H1 (cell line): ENCODE measurements around the gene APLP2. TPM values are rescaled to one million over a fixed set of nuclear protein-coding genes. Genes with fewer than 3 reads are reported as not detected.

Experiments used
- CTCF ChIA-PET: fragments of 300-600 bp; sonication (Branson Sonifier 250); formaldehyde crosslinking; loops from one replicate; lab custom pipeline; 2021; ENCODE audit not compliant: partially characterized antibody; lab: Charles Lee
- POLR2A ChIA-PET: fragments of 300-600 bp; sonication (Branson Sonifier 250); formaldehyde crosslinking; loops from one replicate; lab custom pipeline; 2021; ENCODE audit warnings: inconsistent platforms; ENCODE audit not compliant: partially characterized antibody; lab: Charles Lee
- DNase-seq, 2 experiments: peaks; one replicate each; pipeline versions ENCODE4 v3.0.0 to v3.0.0-alpha.2; 2010 to 2022; ENCODE audit warnings: low spot score in 2 of 2, low read depth in 1 of 2, mixed read lengths in 1 of 2
- FAIRE-seq: peaks from 2 replicates; lab custom pipeline; 2011; peaks lifted over from hg19 to GRCh38; lab: Jason Lieb, UNC
- H2AFZ ChIP-seq: 2 replicates; pipeline ENCODE4 v1.8.1; 2012; ENCODE audit warnings: low read length, inconsistent platforms
- H2AK5ac ChIP-seq: 2 replicates; pipeline ENCODE4 v1.6.1; 2013; ENCODE audit warnings: low read depth, low read length
- H2BK120ac ChIP-seq: replicated peaks from 2 replicates; pipeline ENCODE3; 2013; ENCODE audit warnings: low read depth, low read length, inconsistent platforms
- H2BK12ac ChIP-seq: 2 replicates; pipeline ENCODE4 v1.6.1; 2013; ENCODE audit warnings: low read depth, low read length
- H2BK15ac ChIP-seq: 2 replicates; pipeline ENCODE4 v1.6.1; 2013; ENCODE audit warnings: low read length
- H2BK20ac ChIP-seq: 2 replicates; pipeline ENCODE4 v1.6.1; 2013; ENCODE audit warnings: low read length
- H2BK5ac ChIP-seq: 2 replicates; pipeline ENCODE4 v1.6.1; 2013; ENCODE audit warnings: low read depth, low read length
- H3K14ac ChIP-seq: 2 replicates; pipeline ENCODE4 v1.6.1; 2013; ENCODE audit warnings: inconsistent platforms; ENCODE audit not compliant: insufficient read length
- H3K18ac ChIP-seq: 2 replicates; pipeline ENCODE4 v1.6.1; 2013; ENCODE audit warnings: low read length; ENCODE audit errors: extremely low read depth
- H3K23ac ChIP-seq: 2 replicates; pipeline ENCODE4 v1.6.1; 2013; ENCODE audit warnings: inconsistent platforms; ENCODE audit not compliant: insufficient read length
- H3K23me2 ChIP-seq: 2 replicates; pipeline ENCODE4 v1.6.1; 2013; ENCODE audit warnings: low read depth, low read length
- H3K27ac ChIP-seq: 2 replicates; pipeline ENCODE4 v1.6.1; 2011; ENCODE audit warnings: low read depth, low read length, inconsistent platforms
- H3K27me3 ChIP-seq, 4 experiments: replicated peaks in 1 of 4; 1 replicate in 1 of 4; 2 replicates in 3 of 4; pipeline versions ENCODE4 v1.6.1 to v1.8.1; 2011 to 2013; ENCODE audit warnings: low read length in 3 of 4, mild to moderate bottlenecking in 3 of 4, inconsistent platforms in 2 of 4, mixed read lengths in 2 of 4, moderate library complexity in 1 of 4; ENCODE audit not compliant: control insufficient read depth in 3 of 4, insufficient read depth in 3 of 4; ENCODE audit errors: extremely low read depth in 1 of 4
- H3K36me3 ChIP-seq, 4 experiments: 2 replicates each; pipeline versions ENCODE4 v1.6.1 to v1.8.1; 2011 to 2013; ENCODE audit warnings: mild to moderate bottlenecking in 4 of 4, low read length in 3 of 4, moderate library complexity in 2 of 4, control low read depth in 1 of 4, inconsistent platforms in 1 of 4; ENCODE audit not compliant: insufficient read depth in 4 of 4, control insufficient read depth in 2 of 4
- H3K4ac ChIP-seq: replicated peaks from 2 replicates; pipeline ENCODE3; 2013; ENCODE audit warnings: low read length, low read depth, mixed read lengths, inconsistent platforms; ENCODE audit not compliant: insufficient read length
- H3K4me1 ChIP-seq, 4 experiments: replicated peaks in 1 of 4; 1 replicate in 1 of 4; 2 replicates in 3 of 4; pipeline versions ENCODE4 v1.6.1 to v1.8.1; 2011 to 2013; ENCODE audit warnings: low read length in 3 of 4, inconsistent platforms in 2 of 4, mixed read lengths in 1 of 4; ENCODE audit not compliant: insufficient read depth in 4 of 4, control insufficient read depth in 3 of 4
- H3K4me2 ChIP-seq, 2 experiments: 2 replicates each; pipeline versions ENCODE4 v1.6.1 to v1.8.1; 2011 to 2013; ENCODE audit warnings: low read depth in 2 of 2, low read length in 2 of 2, control low read depth in 1 of 2, inconsistent platforms in 1 of 2, mild to moderate bottlenecking in 1 of 2; ENCODE audit not compliant: insufficient read depth in 1 of 2
- H3K4me3 ChIP-seq, 4 experiments: fragments of 200-600, 300-600 bp in 1 of 4; sonication (generic), shearing (Covaris generic), sonication (Bioruptor Twin) in 1 of 4; 2 replicates each; pipeline versions ENCODE4 v1.5.1 to v1.8.1; 2011 to 2016; ENCODE audit warnings: low read length in 4 of 4, low read depth in 3 of 4, control low read depth in 2 of 4, inconsistent platforms in 2 of 4, mild to moderate bottlenecking in 2 of 4, mixed read lengths in 1 of 4, moderate library complexity in 1 of 4; ENCODE audit not compliant: insufficient read depth in 2 of 4; ENCODE audit errors: extremely low read depth in 1 of 4
- H3K56ac ChIP-seq: replicated peaks from 2 replicates; pipeline ENCODE3; 2013; ENCODE audit warnings: low read depth, mild to moderate bottlenecking, mixed read lengths, low read length, inconsistent platforms; ENCODE audit not compliant: insufficient read length
- H3K79me1 ChIP-seq: 2 replicates; pipeline ENCODE4 v1.6.1; 2013; ENCODE audit warnings: low read depth, low read length, control low read depth
- H3K79me2 ChIP-seq, 2 experiments: 2 replicates each; pipeline versions ENCODE4 v1.6.1 to v1.8.1; 2012 to 2013; ENCODE audit warnings: low read length in 2 of 2, mild to moderate bottlenecking in 2 of 2, inconsistent platforms in 1 of 2; ENCODE audit not compliant: insufficient read depth in 2 of 2, control insufficient read depth in 1 of 2
- H3K9ac ChIP-seq, 4 experiments: replicated peaks in 1 of 4; 1 replicate in 1 of 4; 2 replicates in 3 of 4; pipeline versions ENCODE4 v1.6.1 to v1.8.1; 2011 to 2013; ENCODE audit warnings: low read depth in 3 of 4, low read length in 3 of 4, control low read depth in 2 of 4, mild to moderate bottlenecking in 2 of 4, moderate library complexity in 2 of 4, inconsistent platforms in 1 of 4; ENCODE audit errors: extremely low read depth in 1 of 4
- H3K9me3 ChIP-seq, 2 experiments: 2 replicates each; pipeline versions ENCODE4 v1.6.1 to v1.8.1; 2012 to 2013; ENCODE audit warnings: mild to moderate bottlenecking in 2 of 2, moderate library complexity in 2 of 2, control low read depth in 1 of 2, inconsistent platforms in 1 of 2, low read depth in 1 of 2, low read length in 1 of 2, mixed read lengths in 1 of 2; ENCODE audit not compliant: insufficient read depth in 2 of 2
- H4K20me1 ChIP-seq, 2 experiments: replicated peaks in 1 of 2; 2 replicates each; pipeline versions ENCODE3 to v1.8.1; 2011 to 2013; ENCODE audit warnings: inconsistent platforms in 2 of 2, low read length in 2 of 2, mild to moderate bottlenecking in 1 of 2; ENCODE audit not compliant: insufficient read depth in 2 of 2, control insufficient read depth in 1 of 2
- H4K5ac ChIP-seq: 2 replicates; pipeline ENCODE4 v1.6.1; 2013; ENCODE audit warnings: low read length, low read depth, mixed read lengths, inconsistent platforms; ENCODE audit not compliant: insufficient read length
- H4K8ac ChIP-seq: 2 replicates; pipeline ENCODE4 v1.8.0; 2013; ENCODE audit warnings: mild to moderate bottlenecking, moderate library complexity, low read length, inconsistent platforms; ENCODE audit not compliant: insufficient read depth; ENCODE audit errors: extremely low read depth
- H4K91ac ChIP-seq: replicated peaks from 2 replicates; pipeline ENCODE3; 2013; ENCODE audit warnings: low read length, mixed read lengths, inconsistent platforms; ENCODE audit not compliant: insufficient read length
- BACH1 ChIP-seq: IDR thresholded peaks from 2 replicates; pipeline ENCODE4 v1.6.1; 2012; ENCODE audit warnings: low read length, improper control_type of control experiment
- BCL11A ChIP-seq, 2 experiments: IDR thresholded peaks; one replicate each; pipeline ENCODE4 v1.6.1; 2011; ENCODE audit warnings: low read depth in 2 of 2, low read length in 2 of 2, mild to moderate bottlenecking in 2 of 2
- CEBPB ChIP-seq: IDR thresholded peaks from 2 replicates; pipeline ENCODE4 v1.6.1; 2012; ENCODE audit warnings: low read depth, low read length
- CHD1 ChIP-seq: IDR thresholded peaks from 2 replicates; pipeline ENCODE4 v1.6.1; 2012; ENCODE audit warnings: low read depth, low read length, improper control_type of control experiment
- CHD2 ChIP-seq: IDR thresholded peaks from 2 replicates; pipeline ENCODE4 v1.6.1; 2012; ENCODE audit warnings: low read length, improper control_type of control experiment
- JUND ChIP-seq: IDR thresholded peaks from 2 replicates; pipeline ENCODE4 v1.6.1; 2011; ENCODE audit warnings: mild to moderate bottlenecking, improper control_type of control experiment, low read length
- KDM5A ChIP-seq: fragments of 200-600 bp; IDR thresholded peaks from 2 replicates; pipeline ENCODE4 v1.7.1; 2012; ENCODE audit warnings: mild to moderate bottlenecking, low read length, inconsistent platforms, mixed read lengths
- MAX ChIP-seq: IDR thresholded peaks from 2 replicates; pipeline ENCODE4 v1.6.1; 2012; ENCODE audit warnings: inconsistent platforms
- POLR2A ChIP-seq, 2 experiments: IDR thresholded peaks; 1 replicate in 1 of 2; 2 replicates in 1 of 2; pipeline ENCODE4 v1.6.1; 2011; ENCODE audit warnings: low read depth in 2 of 2, low read length in 2 of 2, mild to moderate bottlenecking in 2 of 2; ENCODE audit errors: control extremely low read depth in 1 of 2
- RNF2 ChIP-seq: fragments of 200-900, 300-1000 bp; sonication (generic); IDR thresholded peaks from 2 replicates; pipeline ENCODE4 v1.7.1; 2016; ENCODE audit warnings: borderline replicate concordance, low read depth, mild to moderate bottlenecking, antibody characterized with exemption, low read length; ENCODE audit not compliant: poor library complexity, severe bottlenecking; ENCODE audit errors: missing control alignments
- SAP30 ChIP-seq: fragments of 300-600 bp; sonication (generic); IDR thresholded peaks from 2 replicates; pipeline ENCODE4 v1.7.1; 2012; ENCODE audit warnings: low read length, moderate library complexity, mild to moderate bottlenecking, inconsistent platforms; ENCODE audit not compliant: insufficient read depth, insufficient replicate concordance
- SIX5 ChIP-seq: IDR thresholded peaks from 2 replicates; pipeline ENCODE4 v1.6.1; 2011; ENCODE audit warnings: mild to moderate bottlenecking, low read depth, low read length
- SP1 ChIP-seq: IDR thresholded peaks from 2 replicates; pipeline ENCODE4 v1.6.1; 2011; ENCODE audit warnings: low read depth, low read length
- SUZ12 ChIP-seq: fragments of 200-600 bp; sonication (generic); IDR thresholded peaks from 2 replicates; pipeline ENCODE4 v1.6.1; 2012; ENCODE audit warnings: mild to moderate bottlenecking, inconsistent platforms, low read length, moderate library complexity, mixed read lengths
- TAF7 ChIP-seq: optimal IDR thresholded peaks from 2 replicates; pipeline ENCODE3; 2011; ENCODE audit warnings: low read depth, mild to moderate bottlenecking, inconsistent platforms, low read length, moderate library complexity, borderline replicate concordance
- WGBS, 2 experiments: shearing (Covaris generic) in 1 of 2; methylation state at CpG; one replicate each; pipeline versions ENCODE4 v1.1.6 to v1.1.7; 2013 to 2015; ENCODE audit warnings: low lambda C conversion rate in 2 of 2, mixed read lengths in 2 of 2, inconsistent platforms in 1 of 2, low coverage in 1 of 2, missing lambda C conversion rate in 1 of 2; ENCODE audit not compliant: insufficient replicate concordance in 2 of 2, insufficient coverage in 1 of 2, insufficient read length in 1 of 2; ENCODE audit errors: extremely low coverage in 1 of 2, missing lambda C conversion rate in 1 of 2; 5-methylcytosine and 5-hydroxymethylcytosine counted together
- polyA plus RNA-seq, 7 experiments: library from polyadenylated mRNA; depleted of rRNA in 3 of 7; stranded (reverse) in 5 of 7; unstranded in 2 of 7; fragments of >200 nt in 5 of 7; fragments of 200-250 nt in 2 of 7; gene quantifications; 1 replicate in 5 of 7; 2 replicates in 1 of 7; 4 replicates in 1 of 7; pipeline versions ENCODE4 v1.2.1 to v1.2.3, GENCODE V29; 2011 to 2013; ENCODE audit warnings: missing spikeins in 2 of 7, mixed read lengths in 2 of 7
- total RNA-seq: library from RNA; stranded (reverse); fragmentation: NEBNext Ultra II Directional; extraction: Animal tissue kit (Norgen Biotek cat#: 25700); gene quantifications from 2 replicates; pipeline ENCODE4 v1.2.1, GENCODE V29; 2021

Gene APLP2
- total and polyA plus RNA-seq, 2 of the 8 experiments (the other 6 are each of a cell fraction or from before 2014, with no cell fraction given): 222 to 315 TPM

- DNase-seq: no peak
- H3K27me3 ChIP-seq: no peaks in the 10 kb centered on the region
- H2BK15ac ChIP-seq: no peak overlapping the region
- no peak overlapping the region for H3K18ac ChIP-seq
- H4K20me1 ChIP-seq: peaks cover 0 to 8% of the 10 kb centered on the region in 2 experiments
- no peaks in the 10 kb centered on the region for H3K23me2 ChIP-seq
- H3K9me3 ChIP-seq: peaks cover 3 to 12% of the 10 kb centered on the region in 2 experiments; a peak in 2 of 4 replicates
- H3K9ac ChIP-seq: no peak overlapping the region
- H3K36me3 ChIP-seq: peaks cover 0 to 9% (median 0%) of the 10 kb centered on the region in 4 experiments; a peak in 4 of 8 replicates
- H4K5ac ChIP-seq: no peak overlapping the region
- H2AK5ac ChIP-seq: no peak overlapping the region
- no peak overlapping the region for H3K4me2 ChIP-seq
- H3K27ac ChIP-seq: no peak overlapping the region
- FAIRE-seq: no peak
- WGBS, 2 experiments: 91% methylated on average over 2 of the region's 2 CpGs; no CpG with 5 or more reads in 1 of the 2 experiments
- H2BK12ac ChIP-seq: no peak overlapping the region
- H2BK5ac ChIP-seq: no peak overlapping the region
- POLR2A ChIA-PET: no interaction called here
- no peak overlapping the region for H4K91ac ChIP-seq
- H3K4me1 ChIP-seq: peaks cover 0 to 10% (median 3%) of the 10 kb centered on the region in 4 experiments; a peak in 3 of 7 replicates
- CTCF ChIA-PET: interaction anchor here (1.3 kb wide), 1 partner anchor 43 kb away, joined by 4 read pairs; no protein-coding TSS in a partner anchor
- H2BK20ac ChIP-seq: no peak overlapping the region
- peaks cover 9 to 72% of the 10 kb centered on the region in 2 experiments for H3K79me2 ChIP-seq
- H3K79me1 ChIP-seq: peaks cover 2% of the 10 kb centered on the region; the same call in 1 of the 2 replicates
- H3K23ac ChIP-seq: no peak overlapping the region
- H2BK120ac ChIP-seq: no peak overlapping the region
- no peak overlapping the region for H3K14ac ChIP-seq
- no peak overlapping the region for H2AFZ ChIP-seq
- no peak overlapping the region for H3K4me3 ChIP-seq
- H3K4ac ChIP-seq: no peak overlapping the region
- H3K56ac ChIP-seq: no peak overlapping the region
- no peak overlapping the region for H4K8ac ChIP-seq
- TF ChIP-seq JUND: no peak
- no peak for TF ChIP-seq MAX
- TF ChIP-seq SAP30: no peak
- TF ChIP-seq BACH1: no peak
- no peak for TF ChIP-seq BCL11A (IDR thresholded peaks at IDR 0.05; ENCODE audit: low read depth in 2 of 2, low read length in 2 of 2)
- no peak for TF ChIP-seq RNF2
- no peak for TF ChIP-seq TAF7
- no peak for TF ChIP-seq SP1
- TF ChIP-seq SIX5: no peak
- TF ChIP-seq KDM5A: no peak
- TF ChIP-seq CHD1: no peak
- no peak for TF ChIP-seq POLR2A (IDR thresholded peaks at IDR 0.05; ENCODE audit: control extremely low read depth in 1 of 2, low read depth in 2 of 2, low read length in 2 of 2)
- no peak for TF ChIP-seq CEBPB
- no peak for TF ChIP-seq CHD2
- no peak for TF ChIP-seq SUZ12
Measured at GRCh38 chr11:130088217-130088616, 18.5 kb downstream of the APLP2 start.
